GM12878 (cell line): ENCODE data around the gene JOSD2. TPM values are rescaled to one million over a fixed set of nuclear protein-coding genes. Genes with fewer than 3 reads are reported as not detected.

ENCODE experiments used
- CBX5 ChIP-seq: sonication (generic); IDR thresholded peaks from 2 replicates; pipeline ENCODE4 v1.6.1; 2016; ENCODE audit warnings: low read depth, moderate library complexity, mild to moderate bottlenecking, inconsistent platforms
- IRF4 ChIP-seq: IDR thresholded peaks from 2 replicates; pipeline ENCODE4 v1.6.1; 2011; ENCODE audit warnings: low read depth, low read length
- NR2C2 ChIP-seq: IDR thresholded peaks from 2 replicates; pipeline ENCODE4 v1.6.1; 2011; ENCODE audit warnings: borderline replicate concordance, low read depth; ENCODE audit not compliant: control insufficient read depth, insufficient read length
- NR2F1 ChIP-seq: fragments of 450-650 bp; conservative IDR thresholded peaks from 2 replicates; pipeline ENCODE4 v1.6.1; 2017; ENCODE audit warnings: mild to moderate bottlenecking
- POU2F2 ChIP-seq: IDR thresholded peaks from 3 replicates; pipeline ENCODE4 v1.6.1; 2011; ENCODE audit warnings: low read depth, mild to moderate bottlenecking, low read length, borderline replicate concordance
- SMAD1 ChIP-seq: fragments of 450-650 bp; IDR thresholded peaks from 2 replicates; pipeline ENCODE4 v1.6.1; 2018; ENCODE audit warnings: mild to moderate bottlenecking, low read depth; ENCODE audit not compliant: partially characterized antibody
- ZNF687 ChIP-seq: fragments of 450-650 bp; IDR thresholded peaks from 2 replicates; pipeline ENCODE4 v1.6.1; 2017; ENCODE audit warnings: mild to moderate bottlenecking, moderate library complexity
- polyA plus RNA-seq, 11 experiments: library from polyadenylated mRNA; depleted of rRNA in 4 of 11; unstranded in 6 of 11; stranded (reverse) in 5 of 11; fragments of >200 nt; fragmentation: Nextera tagmentation in 4 of 11; fragmentation: Illumina TruSeq in 1 of 11; extraction: Ambion mirVana in 4 of 11; extraction: Trizol in 1 of 11; gene quantifications; 1 replicate in 1 of 11; 2 replicates in 10 of 11; pipeline versions ENCODE4 v1.2.1 to v1.2.3, GENCODE V29; 2011 to 2016; ENCODE audit warnings: inconsistent platforms in 2 of 11, missing spikeins in 2 of 11, low read depth in 1 of 11
- total RNA-seq, 4 experiments: library from RNA; depleted of rRNA in 3 of 4; stranded (reverse); fragments of >200 nt in 3 of 4; fragmentation: Illumina TruSeq in 1 of 4; extraction: Trizol in 1 of 4; gene quantifications; 2 replicates each; pipeline versions ENCODE4 v1.2.1 to v1.2.3, GENCODE V29; 2013 to 2021
- TF ChIP-seq, protein P1 (sequence below): fragments of 450-650 bp; formaldehyde crosslinking; IDR thresholded peaks from 2 replicates; pipeline ENCODE4 v1.4.0; 2022; ENCODE audit warnings: mild to moderate bottlenecking, moderate library complexity
- TF ChIP-seq, protein P2 (sequence below), 3 experiments: IDR thresholded peaks in 2 of 3; conservative IDR thresholded peaks in 1 of 3; 2 replicates each; pipeline ENCODE4 v1.5.1; 2011; ENCODE audit warnings: low read depth in 3 of 3, low read length in 3 of 3, mild to moderate bottlenecking in 3 of 3, control low read depth in 2 of 3, moderate library complexity in 2 of 3, inconsistent platforms in 1 of 3, mixed read lengths in 1 of 3; ENCODE audit not compliant: control insufficient read depth in 2 of 3, insufficient read depth in 1 of 3; ENCODE audit errors: extremely low read depth in 1 of 3

The JOSD2 gene
- total and polyA plus RNA-seq, 10 of the 15 experiments (the other 5 are each of a cell fraction or from before 2014, with no cell fraction given): 0.91 to 26.7 (median 13.0) TPM

DNA sequence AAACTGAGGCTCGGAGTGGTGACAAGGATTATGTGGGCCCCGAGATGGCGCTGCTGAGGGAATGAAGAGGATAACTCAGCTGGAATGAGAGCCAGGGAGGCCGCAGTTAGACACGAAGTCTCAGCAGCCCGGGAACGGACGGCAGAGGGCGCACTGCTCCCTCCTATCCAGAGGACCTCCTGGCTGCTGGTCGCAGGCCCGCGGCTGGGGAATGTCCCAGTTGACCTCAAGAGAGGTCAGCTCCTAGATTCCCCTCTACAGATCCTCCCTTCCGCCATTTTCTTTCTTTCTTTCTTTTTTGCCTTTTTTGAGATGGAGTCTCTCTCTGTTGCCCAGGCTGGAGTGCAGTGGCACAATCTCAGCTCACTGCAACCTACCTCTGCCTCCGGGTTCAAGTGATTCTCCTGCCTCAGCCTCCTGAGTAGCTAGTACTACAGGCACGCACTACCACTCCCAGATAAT, 26.8 kb upstream of the JOSD2 start (continued):
- TF ChIP-seq NR2C2 (peak; percentile 55), SMAD1 (no peak), ZNF687 (peak; percentile 57), IRF4 (0 out of 2 replicates have a peak, but pooled peaks have one; percentile 38), NR2F1 (peak; percentile 97), CBX5 (no peak), POU2F2 (0 out of 3 replicates have a peak, but pooled peaks have one; percentile 14)
- TF ChIP-seq, protein P1, sequence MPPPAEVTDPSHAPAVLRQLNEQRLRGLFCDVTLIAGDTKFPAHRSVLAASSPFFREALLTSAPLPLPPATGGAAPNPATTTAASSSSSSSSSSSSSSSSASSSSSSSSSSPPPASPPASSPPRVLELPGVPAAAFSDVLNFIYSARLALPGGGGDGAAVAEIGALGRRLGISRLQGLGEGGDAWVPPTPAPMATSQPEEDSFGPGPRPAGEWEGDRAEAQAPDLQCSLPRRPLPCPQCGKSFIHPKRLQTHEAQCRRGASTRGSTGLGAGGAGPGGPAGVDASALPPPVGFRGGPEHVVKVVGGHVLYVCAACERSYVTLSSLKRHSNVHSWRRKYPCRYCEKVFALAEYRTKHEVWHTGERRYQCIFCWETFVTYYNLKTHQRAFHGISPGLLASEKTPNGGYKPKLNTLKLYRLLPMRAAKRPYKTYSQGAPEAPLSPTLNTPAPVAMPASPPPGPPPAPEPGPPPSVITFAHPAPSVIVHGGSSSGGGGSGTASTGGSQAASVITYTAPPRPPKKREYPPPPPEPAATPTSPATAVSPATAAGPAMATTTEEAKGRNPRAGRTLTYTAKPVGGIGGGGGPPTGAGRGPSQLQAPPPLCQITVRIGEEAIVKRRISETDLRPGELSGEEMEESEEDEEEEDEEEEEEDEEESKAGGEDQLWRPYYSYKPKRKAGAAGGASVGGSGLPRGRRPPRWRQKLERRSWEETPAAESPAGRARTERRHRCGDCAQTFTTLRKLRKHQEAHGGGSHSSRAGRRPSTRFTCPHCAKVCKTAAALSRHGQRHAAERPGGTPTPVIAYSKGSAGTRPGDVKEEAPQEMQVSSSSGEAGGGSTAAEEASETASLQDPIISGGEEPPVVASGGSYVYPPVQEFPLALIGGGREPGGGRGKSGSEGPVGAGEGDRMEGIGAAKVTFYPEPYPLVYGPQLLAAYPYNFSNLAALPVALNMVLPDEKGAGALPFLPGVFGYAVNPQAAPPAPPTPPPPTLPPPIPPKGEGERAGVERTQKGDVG (CRISPR knock-in tag): no peak
- TF ChIP-seq, protein P2, sequence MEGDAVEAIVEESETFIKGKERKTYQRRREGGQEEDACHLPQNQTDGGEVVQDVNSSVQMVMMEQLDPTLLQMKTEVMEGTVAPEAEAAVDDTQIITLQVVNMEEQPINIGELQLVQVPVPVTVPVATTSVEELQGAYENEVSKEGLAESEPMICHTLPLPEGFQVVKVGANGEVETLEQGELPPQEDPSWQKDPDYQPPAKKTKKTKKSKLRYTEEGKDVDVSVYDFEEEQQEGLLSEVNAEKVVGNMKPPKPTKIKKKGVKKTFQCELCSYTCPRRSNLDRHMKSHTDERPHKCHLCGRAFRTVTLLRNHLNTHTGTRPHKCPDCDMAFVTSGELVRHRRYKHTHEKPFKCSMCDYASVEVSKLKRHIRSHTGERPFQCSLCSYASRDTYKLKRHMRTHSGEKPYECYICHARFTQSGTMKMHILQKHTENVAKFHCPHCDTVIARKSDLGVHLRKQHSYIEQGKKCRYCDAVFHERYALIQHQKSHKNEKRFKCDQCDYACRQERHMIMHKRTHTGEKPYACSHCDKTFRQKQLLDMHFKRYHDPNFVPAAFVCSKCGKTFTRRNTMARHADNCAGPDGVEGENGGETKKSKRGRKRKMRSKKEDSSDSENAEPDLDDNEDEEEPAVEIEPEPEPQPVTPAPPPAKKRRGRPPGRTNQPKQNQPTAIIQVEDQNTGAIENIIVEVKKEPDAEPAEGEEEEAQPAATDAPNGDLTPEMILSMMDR (IDR thresholded peaks at IDR 0.05 in 2 of 3, conservative IDR thresholded peaks at IDR 0.05 in 1 of 3; ENCODE audit: control insufficient read depth in 2 of 3, extremely low read depth in 1 of 3, insufficient read depth in 1 of 3, low read depth in 3 of 3, low read length in 3 of 3): peak; percentile 77 to 83 (median 82)
